ENCODE data around the gene RARB.

DNA sequence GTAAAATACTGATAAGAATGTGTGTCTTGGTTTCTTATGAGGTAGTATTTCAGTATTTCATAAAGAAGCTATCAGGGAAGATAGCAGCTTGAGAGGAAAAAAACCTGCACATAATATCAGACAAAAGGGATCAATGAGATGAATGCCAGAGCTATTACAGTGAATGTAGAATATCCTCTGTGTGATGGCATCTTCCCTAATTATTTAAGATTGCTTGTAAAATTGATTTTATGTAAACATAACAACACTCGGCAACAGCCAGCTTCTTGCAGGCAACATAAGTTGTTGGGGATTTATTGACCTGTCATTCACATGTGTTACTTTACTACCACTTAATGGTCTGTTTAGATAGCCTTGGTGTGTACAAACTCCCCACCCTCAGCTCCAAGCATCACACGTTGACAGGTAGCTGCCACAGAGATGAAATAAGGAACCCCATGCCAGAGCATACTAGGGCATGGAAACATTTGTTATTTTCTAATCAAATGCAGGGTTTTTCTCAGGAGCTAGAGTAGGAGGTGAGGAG, 49.2 kb upstream of the RARB start:
- TF ChIP-seq CTBP1 (IDR thresholded peaks at IDR 0.05; ENCODE audit: borderline replicate concordance) (peak; percentile 68; the same call in 1 of the 2 replicates), L3MBTL2 (conservative IDR thresholded peaks at IDR 0.05) (no peak)
